K562 (cell line): Measurements from ENCODE around the gene SLC22A4. TPM values are rescaled to one million over a fixed set of nuclear protein-coding genes. Genes with fewer than 3 reads are reported as not detected.

Experiments
- ATAC-seq: fragments of 200-7000 bp; cut with Tn5 transposase; 3 replicates; pipeline ENCODE4 v1.9.1; 2020; ENCODE audit warnings: moderate library complexity
- BruUV-seq: library from RNA; stranded (reverse); fragments of 400-500 nt; replicated peaks from 2 replicates; lab custom pipeline; 2021; lab: Mats Ljungman, UMichigan
- CTCF ChIA-PET: fragments of 300-600 bp; formaldehyde crosslinking; extraction: SDS; loops from one replicate; lab custom pipeline; 2021; ENCODE audit warnings: low intra/inter-chr PET ratio; lab: Yijun Ruan, JAX
- POLR2A ChIA-PET: fragments of 300-600, 350-650 bp; sonication (Branson Sonifier 250); formaldehyde crosslinking; extraction: SDS; loops from one replicate; lab custom pipeline; 2021; ENCODE audit warnings: antibody characterized with exemption, inconsistent platforms; lab: Yijun Ruan, JAX
- DNase-seq, 4 experiments: peaks; one replicate each; pipeline versions ENCODE4 v3.0.0 to v3.0.0-alpha.2; 2011 to 2018; ENCODE audit warnings: low spot score in 3 of 4, mixed read lengths in 3 of 4; ENCODE audit errors: extremely low read depth in 1 of 4
- FAIRE-seq: peaks from 2 replicates; lab custom pipeline; 2011; peaks lifted over from hg19 to GRCh38; lab: Jason Lieb, UNC
- H2AFZ ChIP-seq: 2 replicates; pipeline ENCODE4 v1.6.0; 2011; ENCODE audit warnings: low read depth, low read length, control low read depth, inconsistent platforms
- H3K27ac ChIP-seq: fragments of 200-600 bp; 3 replicates; pipeline ENCODE4 v1.8.0; 2011; ENCODE audit warnings: low read depth, mild to moderate bottlenecking, control low read depth, inconsistent platforms, low read length, moderate library complexity, mixed read lengths; ENCODE audit errors: extremely low read depth
- H3K27me3 ChIP-seq, 2 experiments: fragments of 300-600 bp in 1 of 2; 2 replicates in 1 of 2; 3 replicates in 1 of 2; pipeline versions ENCODE4 v1.6.0 to v1.8.0; 2011; ENCODE audit warnings: inconsistent platforms in 2 of 2, low read length in 2 of 2, mild to moderate bottlenecking in 1 of 2, mixed read lengths in 1 of 2, moderate library complexity in 1 of 2; ENCODE audit not compliant: control insufficient read depth in 2 of 2, insufficient read depth in 2 of 2
- H3K36me3 ChIP-seq: fragments of 300-600 bp; 3 replicates; pipeline ENCODE4 v1.8.0; 2011; ENCODE audit warnings: mild to moderate bottlenecking, low read length, inconsistent platforms; ENCODE audit not compliant: control insufficient read depth, insufficient read depth
- H3K4me1 ChIP-seq, 2 experiments: fragments of 200-600 bp in 1 of 2; replicated peaks in 1 of 2; 2 replicates in 1 of 2; 3 replicates in 1 of 2; pipeline versions ENCODE4 v1.5.1 to v1.8.0; 2011; ENCODE audit warnings: inconsistent platforms in 2 of 2, low read length in 2 of 2, mild to moderate bottlenecking in 1 of 2, mixed read lengths in 1 of 2, moderate library complexity in 1 of 2; ENCODE audit not compliant: control insufficient read depth in 2 of 2, insufficient read depth in 2 of 2
- H3K4me2 ChIP-seq: 2 replicates; pipeline ENCODE4 v1.6.1; 2011; ENCODE audit warnings: low read length, control low read depth, inconsistent platforms, mixed read lengths; ENCODE audit not compliant: insufficient read depth
- H3K4me3 ChIP-seq: fragments of 200-600 bp; sonication (generic), shearing (Covaris generic); 2 replicates; pipeline ENCODE4 v1.5.1; 2016; ENCODE audit warnings: control low read depth, inconsistent platforms
- H3K79me2 ChIP-seq: fragments of 200-600 bp; 3 replicates; pipeline ENCODE4 v1.8.0; 2011; ENCODE audit warnings: low read length, inconsistent platforms; ENCODE audit not compliant: control insufficient read depth, insufficient read depth
- H3K9ac ChIP-seq, 2 experiments: 2 replicates each; pipeline versions ENCODE4 v1.6.0 to v1.6.1; 2011; ENCODE audit warnings: low read depth in 2 of 2, low read length in 2 of 2, control low read depth in 1 of 2, inconsistent platforms in 1 of 2, mild to moderate bottlenecking in 1 of 2, mixed read lengths in 1 of 2; ENCODE audit not compliant: insufficient read depth in 1 of 2
- H3K9me1 ChIP-seq: one replicate; pipeline ENCODE4 v1.6.0; 2011; ENCODE audit warnings: inconsistent platforms, mild to moderate bottlenecking, low read length, moderate library complexity; ENCODE audit not compliant: control insufficient read depth, insufficient read depth
- H3K9me3 ChIP-seq: replicated peaks from 2 replicates; pipeline ENCODE4 v1.5.1; 2011; ENCODE audit warnings: low read depth, low read length, inconsistent platforms; ENCODE audit not compliant: control insufficient read depth, insufficient read depth
- H4K20me1 ChIP-seq: replicated peaks from 2 replicates; pipeline ENCODE4 v1.6.1; 2011; ENCODE audit warnings: low read length, inconsistent platforms, mixed read lengths; ENCODE audit not compliant: control insufficient read depth, insufficient read depth
- BMI1 ChIP-seq: fragments of 150-350 bp; IDR thresholded peaks from 2 replicates; pipeline ENCODE4 v1.6.1; 2014; ENCODE audit warnings: low read length
- CREBBP ChIP-seq: IDR thresholded peaks from one replicate; pipeline ENCODE4 v1.6.1; 2012; ENCODE audit warnings: low read depth, mild to moderate bottlenecking, control low read depth, inconsistent platforms, low read length
- ETV1 ChIP-seq: fragments of 450-650 bp; conservative IDR thresholded peaks from 2 replicates; pipeline ENCODE4 v1.6.1; 2016; ENCODE audit warnings: missing genetic modification characterization, control low read depth, low read depth, missing compliant biosample characterization
- FOSL1 ChIP-seq: fragments of 200-800 bp; sonication (Bioruptor generic); conservative IDR thresholded peaks from 2 replicates; pipeline ENCODE4 v1.6.1; 2016; ENCODE audit warnings: missing genetic modification characterization, missing compliant biosample characterization
- FOXJ2 ChIP-seq: fragments of 200-800 bp; sonication (Bioruptor generic); IDR thresholded peaks from 2 replicates; pipeline ENCODE4 v1.6.1; 2016; ENCODE audit warnings: missing genetic modification characterization, missing compliant biosample characterization
- FOXK1 ChIP-seq: sonication (generic); formaldehyde crosslinking; IDR thresholded peaks from 2 replicates; pipeline ENCODE4 v1.8.0; 2022; ENCODE audit warnings: missing genetic modification reagents, mild to moderate bottlenecking, borderline replicate concordance
- FUS ChIP-seq: fragments of 200-400 bp; formaldehyde crosslinking; optimal IDR thresholded peaks from 2 replicates; pipeline ENCODE3; 2017; ENCODE audit warnings: low read depth, low read length
- HLTF ChIP-seq: fragments of 450-650 bp; IDR thresholded peaks from 2 replicates; pipeline ENCODE4 v1.6.1; 2016
- SIRT6 ChIP-seq: IDR thresholded peaks from one replicate; pipeline ENCODE4 v1.6.1; 2012; ENCODE audit warnings: low read depth, mild to moderate bottlenecking, control low read depth, inconsistent platforms, low read length, moderate library complexity
- SMARCC2 ChIP-seq: fragments of 450-650 bp; IDR thresholded peaks from 2 replicates; pipeline ENCODE4 v1.6.1; 2017; ENCODE audit warnings: antibody characterized with exemption, moderate library complexity, mild to moderate bottlenecking, low read depth
- SUPT5H ChIP-seq: fragments of 450-650 bp; IDR thresholded peaks from 2 replicates; pipeline ENCODE4 v1.6.1; 2016
- XRCC3 ChIP-seq: fragments of 450-650 bp; IDR thresholded peaks from 2 replicates; pipeline ENCODE4 v1.6.1; 2017; ENCODE audit warnings: mild to moderate bottlenecking, moderate library complexity
- ZNF212 ChIP-seq: fragments of 450-650 bp; formaldehyde crosslinking; IDR thresholded peaks from 2 replicates; pipeline ENCODE4 v1.4.0; 2020; ENCODE audit warnings: mild to moderate bottlenecking
- ZNF77 ChIP-seq: fragments of 250-450 bp; sonication (Bioruptor Pico); IDR thresholded peaks from 2 replicates; pipeline ENCODE4 v1.5.0; 2020
- WGBS: fragments of 100-300 bp; shearing (Covaris generic); methylation state at CpG from one replicate; pipeline ENCODE4 v1.1.6; 2016; ENCODE audit warnings: low coverage, mixed read lengths; ENCODE audit not compliant: insufficient coverage; ENCODE audit errors: missing lambda C conversion rate; 5-methylcytosine and 5-hydroxymethylcytosine counted together
- in situ Hi-C: fragments of 300-500 bp; cut with MboI; formaldehyde crosslinking; loops from 4 replicates; pipeline ENCODE4 v1.15.0; 2018; ENCODE audit warnings: inconsistent platforms, mixed read lengths
- intact Hi-C: fragments of 100-400 bp; cut with micrococcal nuclease; formaldehyde crosslinking; loops from 2 replicates; pipeline ENCODE4 v1.14.2; 2022
- polyA plus RNA-seq, 8 experiments: library from polyadenylated mRNA; depleted of rRNA in 4 of 8; stranded (reverse) in 5 of 8; unstranded in 3 of 8; fragments of >200 nt; fragmentation: Nextera tagmentation in 2 of 8; fragmentation: Illumina TruSeq in 1 of 8; extraction: Ambion mirVana in 2 of 8; extraction: Trizol in 1 of 8; gene quantifications; 2 replicates each; pipeline versions ENCODE4 v1.2.1 to v1.2.3, GENCODE V29; 2011 to 2014; ENCODE audit warnings: inconsistent platforms in 1 of 8, missing spikeins in 1 of 8
- total RNA-seq, 7 experiments: library from RNA; depleted of rRNA in 6 of 7; stranded (reverse); fragments of >200 nt in 6 of 7; fragmentation: Illumina TruSeq in 2 of 7; extraction: Trizol in 2 of 7; gene quantifications; 2 replicates each; pipeline versions ENCODE4 v1.2.1 to v1.2.3, GENCODE V29; 2011 to 2021; ENCODE audit warnings: low replicate concordance in 1 of 7
- TF ChIP-seq, protein P1 (sequence below): fragments of 450-650 bp; formaldehyde crosslinking; IDR thresholded peaks from 2 replicates; pipeline ENCODE4 v1.4.0; 2020; ENCODE audit warnings: mild to moderate bottlenecking, moderate library complexity
- TF ChIP-seq, protein P2 (sequence below): fragments of 250-450 bp; sonication (Bioruptor Pico); IDR thresholded peaks from 2 replicates; pipeline ENCODE4 v1.4.0; 2020

The SLC22A4 gene
- total and polyA plus RNA-seq, 9 of the 15 experiments (the other 6 are each of a cell fraction or from before 2014, with no cell fraction given) = 2.7 to 9.5 (median 6.2) TPM

DNA sequence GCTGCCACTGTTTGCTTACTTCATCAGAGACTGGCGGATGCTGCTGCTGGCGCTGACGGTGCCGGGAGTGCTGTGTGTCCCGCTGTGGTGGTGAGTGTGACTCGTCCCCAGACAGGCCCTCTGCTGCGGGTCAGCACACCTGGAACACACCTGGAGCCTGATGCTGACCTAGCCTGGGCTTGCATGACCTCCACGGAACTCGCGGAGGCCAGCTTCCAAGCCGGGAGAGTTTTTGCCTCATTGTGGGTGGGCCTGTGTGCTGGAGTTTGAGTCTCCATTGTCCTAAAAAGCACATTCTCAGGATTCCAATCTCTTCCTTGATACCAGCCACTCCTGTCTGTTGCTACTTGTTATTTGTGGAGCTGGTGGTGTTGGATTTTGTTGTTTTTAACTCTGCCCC is 28.1 kb downstream of the SLC22A4 start:
- H3K79me2 ChIP-seq = 0 out of 3 replicates have a peak, but pooled peaks cover 3% of the 10 kb centered on the region
- H3K4me3 ChIP-seq = no peak overlapping the region
- H3K27me3 ChIP-seq = no peaks in the 10 kb centered on the region
- intact Hi-C loops (no loop called here), in situ Hi-C loops (no loop called here)
- ChIA-PET POLR2A (interaction anchor here (0.6 to 0.7 kb wide), 2 partner anchors 11 to 74 kb away, joined by 3 read pairs; no protein-coding TSS in a partner anchor), CTCF (no interaction called here)
- no peak overlapping the region for H3K27ac ChIP-seq
- H3K4me2 ChIP-seq = no peak overlapping the region
- TF ChIP-seq, protein P1, sequence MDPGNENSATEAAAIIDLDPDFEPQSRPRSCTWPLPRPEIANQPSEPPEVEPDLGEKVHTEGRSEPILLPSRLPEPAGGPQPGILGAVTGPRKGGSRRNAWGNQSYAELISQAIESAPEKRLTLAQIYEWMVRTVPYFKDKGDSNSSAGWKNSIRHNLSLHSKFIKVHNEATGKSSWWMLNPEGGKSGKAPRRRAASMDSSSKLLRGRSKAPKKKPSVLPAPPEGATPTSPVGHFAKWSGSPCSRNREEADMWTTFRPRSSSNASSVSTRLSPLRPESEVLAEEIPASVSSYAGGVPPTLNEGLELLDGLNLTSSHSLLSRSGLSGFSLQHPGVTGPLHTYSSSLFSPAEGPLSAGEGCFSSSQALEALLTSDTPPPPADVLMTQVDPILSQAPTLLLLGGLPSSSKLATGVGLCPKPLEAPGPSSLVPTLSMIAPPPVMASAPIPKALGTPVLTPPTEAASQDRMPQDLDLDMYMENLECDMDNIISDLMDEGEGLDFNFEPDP (CRISPR knock-in tag) = no peak
- TF ChIP-seq ETV1 = no peak
- TF ChIP-seq SUPT5H = no peak
- TF ChIP-seq XRCC3 = no peak
- no peak for TF ChIP-seq FOSL1 (tag)
- TF ChIP-seq, protein P2, sequence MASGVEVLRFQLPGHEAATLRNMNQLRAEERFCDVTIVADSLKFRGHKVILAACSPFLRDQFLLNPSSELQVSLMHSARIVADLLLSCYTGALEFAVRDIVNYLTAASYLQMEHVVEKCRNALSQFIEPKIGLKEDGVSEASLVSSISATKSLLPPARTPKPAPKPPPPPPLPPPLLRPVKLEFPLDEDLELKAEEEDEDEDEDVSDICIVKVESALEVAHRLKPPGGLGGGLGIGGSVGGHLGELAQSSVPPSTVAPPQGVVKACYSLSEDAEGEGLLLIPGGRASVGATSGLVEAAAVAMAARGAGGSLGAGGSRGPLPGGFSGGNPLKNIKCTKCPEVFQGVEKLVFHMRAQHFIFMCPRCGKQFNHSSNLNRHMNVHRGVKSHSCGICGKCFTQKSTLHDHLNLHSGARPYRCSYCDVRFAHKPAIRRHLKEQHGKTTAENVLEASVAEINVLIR (CRISPR knock-in tag) = no peak
- no peak for TF ChIP-seq SMARCC2
- no peak for TF ChIP-seq SIRT6
- TF ChIP-seq CREBBP = no peak
- TF ChIP-seq FOXK1 (CRISPR knock-in tag) = no peak
- TF ChIP-seq FOXJ2 (tag) = no peak
- TF ChIP-seq ZNF212 = no peak
- no peak for TF ChIP-seq ZNF77 (CRISPR knock-in tag)
- no peak for TF ChIP-seq FUS
- TF ChIP-seq HLTF = no peak
- TF ChIP-seq BMI1 = no peak
- peaks cover 27% of the 10 kb centered on the region for H3K36me3 ChIP-seq
- H2AFZ ChIP-seq = no peak overlapping the region
- no peaks in the 10 kb centered on the region for H3K9me1 ChIP-seq
- DNase-seq (no peak), FAIRE-seq (no peak), ATAC-seq (no peak)
- no peaks in the 10 kb centered on the region for H3K9me3 ChIP-seq
- BruUV-seq = no TSS peak
- peaks cover 21 to 28% of the 10 kb centered on the region in 2 experiments; a peak in 4 of 5 replicates for H3K4me1 ChIP-seq
- 89% methylated on average over 11 of the region's 11 CpGs for WGBS
- peak overlapping the region in 1 of 2 experiments; percentile 72; a peak in 2 of 4 replicates for H3K9ac ChIP-seq
- H4K20me1 ChIP-seq = no peaks in the 10 kb centered on the region
